ENCODE results near the gene PHKB.

- no peak for TF ChIP-seq CTCF (IDR thresholded peaks at IDR 0.05; ENCODE audit: extremely low read depth in 1 of 2, insufficient read depth in 1 of 2, low read depth in 1 of 2, low read length in 2 of 2)
- TF ChIP-seq MAX (IDR thresholded peaks at IDR 0.05; ENCODE audit: insufficient read depth, insufficient read length), result no peak
- TF ChIP-seq POLR2A (IDR thresholded peaks at IDR 0.05; ENCODE audit: low read depth, low read length), result no peak
- no peak for TF ChIP-seq FOS (IDR thresholded peaks at IDR 0.05; ENCODE audit: borderline replicate concordance, insufficient read depth, low read length)
- no peak for TF ChIP-seq MYC (IDR thresholded peaks at IDR 0.05; ENCODE audit: low read depth, low read length)
- TF ChIP-seq GATA2 (IDR thresholded peaks at IDR 0.05; ENCODE audit: insufficient read depth, insufficient read length, low read depth, low read length), result no peak
Measured at GRCh38 chr16:47476654-47477345, 15.7 kb downstream of the PHKB start.

Data from endothelial cell of umbilical vein (primary cell).